ENCODE measurements around the gene SLC25A12.
"Not testable (repeated sequence)": the region's sequence is repeated elsewhere in the genome, so short reads cannot be mapped to it uniquely, and the experiment has no call there.

- not testable (repeated sequence) for TF ChIP-seq CTCF, POLR2A (IDR thresholded peaks at IDR 0.05)
Observed at GRCh38 chr2:171758762-171759161, 135.3 kb downstream of the SLC25A12 start.
